Measurements from ENCODE around the gene MYOZ3. TPM values are rescaled to one million over a fixed set of nuclear protein-coding genes. Genes with fewer than 3 reads are reported as not detected.

The MYOZ3 gene
- polyA plus RNA-seq, 1 donor from 2014 or later: not detected

DNA sequence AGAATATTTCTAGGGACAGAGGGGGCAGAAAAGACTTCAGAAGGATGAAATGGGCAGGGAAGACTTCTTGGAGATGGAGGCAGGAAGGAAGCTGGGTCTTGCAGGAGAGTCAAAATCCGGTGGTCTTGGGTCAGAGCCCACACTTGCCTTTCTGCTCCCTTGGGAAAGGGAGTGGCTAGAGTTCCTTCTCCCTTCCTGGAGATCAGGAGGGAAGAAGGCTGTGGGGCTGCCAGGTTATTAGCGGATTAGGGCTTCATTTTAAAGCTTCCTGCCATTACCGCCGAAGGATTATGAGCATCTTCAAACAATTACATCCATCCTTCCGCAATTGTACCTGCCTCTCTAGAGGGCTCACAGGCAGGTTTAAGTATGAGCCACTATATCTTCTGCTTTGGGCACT, 39.8 kb upstream of the MYOZ3 start (continued):
- TF ChIP-seq, protein P1, sequence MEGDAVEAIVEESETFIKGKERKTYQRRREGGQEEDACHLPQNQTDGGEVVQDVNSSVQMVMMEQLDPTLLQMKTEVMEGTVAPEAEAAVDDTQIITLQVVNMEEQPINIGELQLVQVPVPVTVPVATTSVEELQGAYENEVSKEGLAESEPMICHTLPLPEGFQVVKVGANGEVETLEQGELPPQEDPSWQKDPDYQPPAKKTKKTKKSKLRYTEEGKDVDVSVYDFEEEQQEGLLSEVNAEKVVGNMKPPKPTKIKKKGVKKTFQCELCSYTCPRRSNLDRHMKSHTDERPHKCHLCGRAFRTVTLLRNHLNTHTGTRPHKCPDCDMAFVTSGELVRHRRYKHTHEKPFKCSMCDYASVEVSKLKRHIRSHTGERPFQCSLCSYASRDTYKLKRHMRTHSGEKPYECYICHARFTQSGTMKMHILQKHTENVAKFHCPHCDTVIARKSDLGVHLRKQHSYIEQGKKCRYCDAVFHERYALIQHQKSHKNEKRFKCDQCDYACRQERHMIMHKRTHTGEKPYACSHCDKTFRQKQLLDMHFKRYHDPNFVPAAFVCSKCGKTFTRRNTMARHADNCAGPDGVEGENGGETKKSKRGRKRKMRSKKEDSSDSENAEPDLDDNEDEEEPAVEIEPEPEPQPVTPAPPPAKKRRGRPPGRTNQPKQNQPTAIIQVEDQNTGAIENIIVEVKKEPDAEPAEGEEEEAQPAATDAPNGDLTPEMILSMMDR (IDR thresholded peaks at IDR 0.05; ENCODE audit: poor library complexity, severe bottlenecking): no peak
- no peak for TF ChIP-seq MXI1 (conservative IDR thresholded peaks at IDR 0.05; ENCODE audit: poor library complexity, severe bottlenecking)

- TF ChIP-seq TAF1 (IDR thresholded peaks at IDR 0.05; ENCODE audit: low read depth): no peak
- no peak for TF ChIP-seq RAD21 (conservative IDR thresholded peaks at IDR 0.05)
- TF ChIP-seq, protein P2, sequence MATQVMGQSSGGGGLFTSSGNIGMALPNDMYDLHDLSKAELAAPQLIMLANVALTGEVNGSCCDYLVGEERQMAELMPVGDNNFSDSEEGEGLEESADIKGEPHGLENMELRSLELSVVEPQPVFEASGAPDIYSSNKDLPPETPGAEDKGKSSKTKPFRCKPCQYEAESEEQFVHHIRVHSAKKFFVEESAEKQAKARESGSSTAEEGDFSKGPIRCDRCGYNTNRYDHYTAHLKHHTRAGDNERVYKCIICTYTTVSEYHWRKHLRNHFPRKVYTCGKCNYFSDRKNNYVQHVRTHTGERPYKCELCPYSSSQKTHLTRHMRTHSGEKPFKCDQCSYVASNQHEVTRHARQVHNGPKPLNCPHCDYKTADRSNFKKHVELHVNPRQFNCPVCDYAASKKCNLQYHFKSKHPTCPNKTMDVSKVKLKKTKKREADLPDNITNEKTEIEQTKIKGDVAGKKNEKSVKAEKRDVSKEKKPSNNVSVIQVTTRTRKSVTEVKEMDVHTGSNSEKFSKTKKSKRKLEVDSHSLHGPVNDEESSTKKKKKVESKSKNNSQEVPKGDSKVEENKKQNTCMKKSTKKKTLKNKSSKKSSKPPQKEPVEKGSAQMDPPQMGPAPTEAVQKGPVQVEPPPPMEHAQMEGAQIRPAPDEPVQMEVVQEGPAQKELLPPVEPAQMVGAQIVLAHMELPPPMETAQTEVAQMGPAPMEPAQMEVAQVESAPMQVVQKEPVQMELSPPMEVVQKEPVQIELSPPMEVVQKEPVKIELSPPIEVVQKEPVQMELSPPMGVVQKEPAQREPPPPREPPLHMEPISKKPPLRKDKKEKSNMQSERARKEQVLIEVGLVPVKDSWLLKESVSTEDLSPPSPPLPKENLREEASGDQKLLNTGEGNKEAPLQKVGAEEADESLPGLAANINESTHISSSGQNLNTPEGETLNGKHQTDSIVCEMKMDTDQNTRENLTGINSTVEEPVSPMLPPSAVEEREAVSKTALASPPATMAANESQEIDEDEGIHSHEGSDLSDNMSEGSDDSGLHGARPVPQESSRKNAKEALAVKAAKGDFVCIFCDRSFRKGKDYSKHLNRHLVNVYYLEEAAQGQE (IDR thresholded peaks at IDR 0.05; ENCODE audit: borderline replicate concordance): no peak
- no peak for TF ChIP-seq EP300 (conservative IDR thresholded peaks at IDR 0.05; ENCODE audit: poor library complexity, severe bottlenecking)
- no peak for TF ChIP-seq MXI1 (conservative IDR thresholded peaks at IDR 0.05; ENCODE audit: poor library complexity, severe bottlenecking)
- TF ChIP-seq, protein P1 (IDR thresholded peaks at IDR 0.05; ENCODE audit: poor library complexity, severe bottlenecking): no peak
- TF ChIP-seq EZH2 (IDR thresholded peaks at IDR 0.05; ENCODE audit: borderline replicate concordance, insufficient read depth, low read length, poor library complexity, severe bottlenecking): no peak
- TF ChIP-seq POLR2AphosphoS5 (IDR thresholded peaks at IDR 0.05): no peak
- no peak for TF ChIP-seq SMC3 (conservative IDR thresholded peaks at IDR 0.05; ENCODE audit: poor library complexity)
- Histone ChIP-seq H3K27ac (ENCODE audit: low read length) (no peak overlapping the region), H3K4me3 (ENCODE audit: low read length) (no peak overlapping the region), H3K27me3 (ENCODE audit: insufficient read depth, low read depth, low read length) (peaks cover 12% of the 10 kb centered on the region), H3K9ac (ENCODE audit: low read length) (no peak overlapping the region), H3K9me2 (ENCODE audit: insufficient read depth, low read length) (no peaks in the 10 kb centered on the region), H3K4me2 (ENCODE audit: low read length) (no peak overlapping the region), H3K9me3 (ENCODE audit: low read length) (no peaks in the 10 kb centered on the region), H3F3A (ENCODE audit: insufficient read depth, low read length, poor library complexity, severe bottlenecking) (no peaks in the 10 kb centered on the region), H4K20me1 (ENCODE audit: insufficient read depth) (no peaks in the 10 kb centered on the region), H2AFZ (ENCODE audit: low read depth, low read length) (no peak overlapping the region), H3K79me2 (replicated peaks; ENCODE audit: insufficient read depth, low read length) (no peaks in the 10 kb centered on the region), H3K36me3 (ENCODE audit: insufficient read depth, low read length) (no peaks in the 10 kb centered on the region)
These were observed 38.9 kb upstream of the MYOZ3 start for GRCh38 chr5:150622157-150622556.
